HepG2 (cell line): ENCODE data around the gene UBC. TPM values are rescaled to one million over a fixed set of nuclear protein-coding genes. Genes with fewer than 3 reads are reported as not detected.

ENCODE experiments used
- ATAC-seq: fragments of 200-7000 bp; cut with Tn5 transposase; 3 replicates; pipeline ENCODE4 v1.9.1; 2020; ENCODE audit warnings: mild to moderate bottlenecking, moderate library complexity
- BruUV-seq: library from RNA; stranded (reverse); fragments of 400-500 nt; replicated peaks from 2 replicates; lab custom pipeline; 2021; lab: Mats Ljungman, UMichigan
- CTCF ChIA-PET: fragments of 300-600 bp; formaldehyde crosslinking; extraction: SDS; loops from one replicate; lab custom pipeline; 2021; ENCODE audit warnings: low total read pairs, inconsistent platforms, low intra/inter-chr PET ratio; lab: Yijun Ruan, JAX
- POLR2A ChIA-PET: fragments of 350-600 bp; sonication (Branson Sonifier 250); formaldehyde crosslinking; loops from one replicate; lab custom pipeline; 2020; ENCODE audit warnings: antibody characterized with exemption, inconsistent platforms; lab: Yijun Ruan, JAX
- DNase-seq: peaks from one replicate; pipeline ENCODE4 v3.0.0-alpha.2; 2015; ENCODE audit warnings: low spot score
- FAIRE-seq: peaks from 3 replicates; lab custom pipeline; 2011; peaks lifted over from hg19 to GRCh38; lab: Jason Lieb, UNC
- H2AFZ ChIP-seq: one replicate; pipeline ENCODE4 v1.6.1; 2011; ENCODE audit warnings: low read length, inconsistent platforms
- H3K27ac ChIP-seq: fragments of 300-600 bp; 3 replicates; pipeline ENCODE4 v1.8.0; 2011; ENCODE audit warnings: mixed run types, mild to moderate bottlenecking, mixed read lengths, low read length, inconsistent platforms; ENCODE audit not compliant: insufficient read depth; ENCODE audit errors: extremely low read length
- H3K27me3 ChIP-seq, 2 experiments: fragments of 200-600 bp in 1 of 2; 2 replicates in 1 of 2; 3 replicates in 1 of 2; pipeline versions ENCODE4 v1.6.0 to v1.8.0; 2011; ENCODE audit warnings: low read length in 2 of 2, mild to moderate bottlenecking in 2 of 2, moderate library complexity in 2 of 2, inconsistent platforms in 1 of 2; ENCODE audit not compliant: insufficient read depth in 2 of 2, control insufficient read depth in 1 of 2
- H3K36me3 ChIP-seq, 2 experiments: fragments of 200-600 bp in 1 of 2; replicated peaks in 1 of 2; 2 replicates in 1 of 2; 3 replicates in 1 of 2; pipeline versions ENCODE4 v1.5.1 to v1.8.0; 2011; ENCODE audit warnings: low read length in 2 of 2, inconsistent platforms in 1 of 2; ENCODE audit not compliant: insufficient read depth in 2 of 2, control insufficient read depth in 1 of 2
- H3K4me1 ChIP-seq: 2 replicates; pipeline ENCODE4 v1.5.1; 2012; ENCODE audit warnings: low read length, inconsistent platforms; ENCODE audit not compliant: insufficient read depth
- H3K4me2 ChIP-seq: 2 replicates; pipeline ENCODE4 v1.6.0; 2011; ENCODE audit warnings: low read depth, low read length, inconsistent platforms
- H3K4me3 ChIP-seq, 3 experiments: fragments of 200-600 bp in 1 of 3; sonication (generic), shearing (Covaris generic) in 1 of 3; replicated peaks in 1 of 3; 2 replicates each; pipeline ENCODE4 v1.5.1; 2011 to 2016; ENCODE audit warnings: low read length in 3 of 3, inconsistent platforms in 2 of 3, low read depth in 2 of 3, mild to moderate bottlenecking in 2 of 3, control low read depth in 1 of 3, mixed read lengths in 1 of 3; ENCODE audit not compliant: insufficient read depth in 1 of 3
- H3K79me2 ChIP-seq: one replicate; pipeline ENCODE4 v1.6.1; 2011; ENCODE audit warnings: low read length, inconsistent platforms; ENCODE audit not compliant: insufficient read depth
- H3K9ac ChIP-seq: 2 replicates; pipeline ENCODE4 v1.6.0; 2011; ENCODE audit warnings: mild to moderate bottlenecking, low read depth, low read length, inconsistent platforms; ENCODE audit not compliant: insufficient read depth
- H3K9me3 ChIP-seq: 2 replicates; pipeline ENCODE4 v1.5.1; 2012; ENCODE audit warnings: mild to moderate bottlenecking, low read length
- H4K20me1 ChIP-seq: 2 replicates; pipeline ENCODE4 v1.6.0; 2011; ENCODE audit warnings: inconsistent platforms, mild to moderate bottlenecking, low read length, moderate library complexity; ENCODE audit not compliant: insufficient read depth
- HMGXB4 ChIP-seq, 2 experiments: sonication (generic) in 1 of 2; formaldehyde crosslinking in 1 of 2; IDR thresholded peaks; 2 replicates each; pipeline versions ENCODE4 v1.4.0 to v1.6.1; 2018 to 2020; ENCODE audit warnings: missing genetic modification reagents in 2 of 2, borderline replicate concordance in 1 of 2, low read depth in 1 of 2, mild to moderate bottlenecking in 1 of 2, missing biosample characterization in 1 of 2
- HOXA7 ChIP-seq: sonication (generic); formaldehyde crosslinking; IDR thresholded peaks from 2 replicates; pipeline ENCODE4 v1.8.1; 2022; ENCODE audit warnings: mild to moderate bottlenecking, missing genetic modification reagents, moderate library complexity
- KDM1A ChIP-seq: IDR thresholded peaks from 2 replicates; pipeline ENCODE4 v1.6.1; 2016; ENCODE audit warnings: missing compliant biosample characterization
- NCOA2 ChIP-seq: sonication (generic); formaldehyde crosslinking; IDR thresholded peaks from 2 replicates; pipeline ENCODE4 v1.8.0; 2022; ENCODE audit warnings: inconsistent platforms
- TFDP2 ChIP-seq: sonication (generic); formaldehyde crosslinking; IDR thresholded peaks from 2 replicates; pipeline ENCODE4 v1.4.0; 2020; ENCODE audit warnings: missing genetic modification reagents
- THAP9 ChIP-seq: sonication (generic); formaldehyde crosslinking; IDR thresholded peaks from 2 replicates; pipeline ENCODE4; 2020; ENCODE audit warnings: missing genetic modification reagents, mild to moderate bottlenecking, borderline replicate concordance
- TRIM22 ChIP-seq: fragments of 450-650 bp; IDR thresholded peaks from 2 replicates; pipeline ENCODE4 v1.6.1; 2017
- ZFP36L1 ChIP-seq: sonication (generic); formaldehyde crosslinking; IDR thresholded peaks from 2 replicates; pipeline ENCODE4 v1.8.0; 2022; ENCODE audit warnings: mild to moderate bottlenecking, missing genetic modification reagents, moderate library complexity
- ZNF121 ChIP-seq: sonication (generic); formaldehyde crosslinking; IDR thresholded peaks from 2 replicates; pipeline ENCODE4 v1.5.0; 2020; ENCODE audit warnings: mild to moderate bottlenecking, missing genetic modification reagents
- ZNF687 ChIP-seq: sonication (generic); formaldehyde crosslinking; IDR thresholded peaks from 2 replicates; pipeline ENCODE4 v1.5.1; 2020; ENCODE audit warnings: mild to moderate bottlenecking, missing genetic modification reagents, moderate library complexity
- ZNF816 ChIP-seq: sonication (generic); formaldehyde crosslinking; IDR thresholded peaks from 2 replicates; pipeline ENCODE4 v1.8.0; 2022; ENCODE audit warnings: missing genetic modification reagents, mild to moderate bottlenecking, borderline replicate concordance
- WGBS: methylation state at CpG from one replicate; pipeline ENCODE4 v1.1.6; 2017; ENCODE audit warnings: low lambda C conversion rate; 5-methylcytosine and 5-hydroxymethylcytosine counted together
- in situ Hi-C: cut with HindIII; loops from 2 replicates; pipeline ENCODE4 v1.10.0; 2017; ENCODE audit warnings: low pct_unique_long_range_greater_than_20kb; ENCODE audit not compliant: extremely low pct_ligation_motif_present
- intact Hi-C: fragments of 100-400 bp; cut with micrococcal nuclease; formaldehyde crosslinking; loops from one replicate; pipeline ENCODE4 v1.10.0; 2022; ENCODE audit not compliant: unreplicated experiment
- polyA plus RNA-seq, 8 experiments: library from polyadenylated mRNA; depleted of rRNA in 3 of 8; stranded (reverse) in 7 of 8; unstranded in 1 of 8; fragments of >200 nt; fragmentation: Illumina TruSeq in 4 of 8; extraction: Trizol in 4 of 8; gene quantifications; 2 replicates each; pipeline versions ENCODE4 v1.2.1 to v1.2.3, GENCODE V29; 2011 to 2016; ENCODE audit warnings: low read depth in 4 of 8, missing spikeins in 1 of 8, mixed read lengths in 1 of 8; ENCODE audit not compliant: insufficient read depth in 1 of 8
- total RNA-seq, 5 experiments: library from RNA; depleted of rRNA; stranded (reverse); fragments of >200 nt; fragmentation: Illumina TruSeq; extraction: Trizol; gene quantifications; 2 replicates each; pipeline ENCODE4 v1.2.3, GENCODE V29; 2016; ENCODE audit warnings: low read depth in 1 of 5

UBC gene
- total and polyA plus RNA-seq, 2 of the 13 experiments (the other 11 are each of a cell fraction or from before 2014, with no cell fraction given), result 805 to 1,432 TPM

GRCh38 chr12:124878795-124879516 lies 35.5 kb downstream of the UBC start:
- Histone ChIP-seq H3K27me3 (no peaks in the 10 kb centered on the region), H3K79me2 (no peaks in the 10 kb centered on the region), H3K4me2 (peak overlapping the region; percentile 48), H4K20me1 (no peaks in the 10 kb centered on the region), H3K4me1 (peaks cover 95% of the 10 kb centered on the region), H3K9me3 (no peaks in the 10 kb centered on the region), H3K27ac (no peak overlapping the region), H3K36me3 (no peaks in the 10 kb centered on the region), H3K9ac (no peak overlapping the region), H2AFZ (no peak overlapping the region), H3K4me3 (no peak overlapping the region; a peak in 1 of 6 replicates)
- WGBS, result 69% methylated on average over 18 of the region's 18 CpGs
- intact Hi-C loops (no loop called here), in situ Hi-C loops (no loop called here)
- CTCF ChIA-PET, result no interaction called here
- no TSS peak for BruUV-seq
- POLR2A ChIA-PET, result interaction anchor here (0.6 to 1.1 kb wide), 2 partner anchors 37 to 748 kb away, joined by 3 to 4 read pairs; no protein-coding TSS in a partner anchor
- ATAC-seq (no peak), FAIRE-seq (no peak), DNase-seq (no peak)
- TF ChIP-seq KDM1A (CRISPR knock-in tag) (0 out of 2 replicates have a peak, but pooled peaks have one; percentile 8), TRIM22 (no peak), TFDP2 (no peak), THAP9 (no peak), ZNF687 (CRISPR knock-in tag) (no peak), ZNF121 (0 out of 2 replicates have a peak, but pooled peaks have one; percentile 59), HOXA7 (no peak), ZFP36L1 (CRISPR knock-in tag) (no peak), HMGXB4 (CRISPR knock-in tag; IDR thresholded peaks at IDR 0.05; ENCODE audit: borderline replicate concordance in 1 of 2, low read depth in 1 of 2) (no peak), NCOA2 (no peak), ZNF816 (0 out of 2 replicates have a peak, but pooled peaks have one; percentile 9)
